Hypothalamus (tissue), 51 donors: Measurements from ENCODE around the gene FRMD1.
A peak's percentile ranks its signal among the peaks of the same experiment; 100 is the strongest.

Source experiments
- DNase-seq, 51 donors: peaks; one replicate each; lab custom pipeline; 2025; lab: John Stamatoyannopoulos, UW

FRMD1 gene

DNA sequence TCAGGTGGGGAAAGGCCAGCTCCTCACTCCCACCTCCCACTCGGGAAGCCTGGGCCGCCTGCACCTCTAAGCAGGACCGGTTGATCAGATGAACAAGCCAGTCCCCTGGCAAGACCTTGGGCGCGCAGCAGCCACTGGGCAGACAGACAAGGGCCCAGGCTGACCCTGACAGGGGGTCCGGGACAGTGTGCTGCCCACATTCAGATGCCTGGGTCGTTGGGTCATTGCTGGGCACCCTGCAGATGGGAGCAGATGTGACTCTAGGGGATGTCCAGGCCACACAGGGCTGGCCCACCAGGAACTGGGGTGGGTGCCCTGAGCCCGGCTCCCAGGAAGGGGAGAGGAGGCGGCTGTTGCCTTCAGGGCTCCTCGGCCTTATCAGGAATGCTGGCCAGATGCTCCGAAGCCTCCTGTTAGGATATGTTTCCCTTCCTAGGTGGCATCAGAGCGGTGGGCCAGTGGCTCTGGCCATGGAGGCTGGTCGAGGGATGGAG, 17.3 kb upstream of the FRMD1 start:
- no peak for DNase-seq

DNA sequence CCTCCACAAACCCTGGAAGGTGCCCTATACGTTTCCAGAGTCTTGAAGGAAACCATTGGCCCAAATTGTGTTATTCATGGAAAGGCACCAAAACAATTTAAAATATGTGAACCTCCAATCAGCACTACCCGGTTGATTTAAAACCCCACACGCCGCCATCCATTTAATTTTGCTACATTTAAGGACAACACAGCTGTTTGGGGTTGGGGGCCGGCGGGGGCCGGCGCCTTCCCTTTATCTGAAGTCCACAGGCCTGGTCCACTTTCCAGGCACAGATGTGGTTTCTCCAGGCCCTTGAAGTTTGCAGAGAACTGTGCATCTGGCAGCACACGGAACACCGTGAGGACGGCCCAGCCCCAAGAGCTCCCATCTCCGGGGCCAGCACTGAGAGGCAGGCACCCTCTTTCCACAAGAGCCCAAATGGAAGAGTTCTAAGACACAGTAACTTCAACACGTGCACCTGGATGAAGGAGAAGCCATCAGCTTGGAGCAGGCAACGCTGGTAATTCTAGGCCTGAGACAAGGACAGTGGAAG, 16.8 kb upstream of the FRMD1 start:
- DNase-seq = no peak

GRCh38 chr6:168095171-168095691, 16.2 kb upstream of the FRMD1 start:
- no peak for DNase-seq

DNA sequence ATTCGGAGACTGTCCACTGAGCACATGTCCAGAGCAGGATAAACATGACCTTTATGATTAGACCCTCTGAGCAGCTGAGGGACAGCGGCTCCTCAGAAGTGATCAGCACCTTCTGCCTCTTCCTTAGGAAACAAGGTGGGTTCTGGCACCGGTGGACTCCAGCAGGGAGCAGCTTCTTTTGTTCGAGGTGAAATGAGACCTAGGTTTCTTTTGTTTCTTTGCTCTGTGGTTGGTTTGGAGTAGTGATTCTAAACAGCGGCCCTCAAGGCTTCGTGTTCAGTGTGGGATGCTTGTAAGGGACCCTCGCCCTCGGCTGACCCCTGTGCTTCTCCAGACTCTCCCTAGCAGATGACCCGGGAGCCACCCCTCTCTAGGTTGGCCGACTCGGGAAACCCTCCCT, 14.6 kb upstream of the FRMD1 start:
- DNase-seq = no peak

- DNase-seq = no peak
Measured at GRCh38 chr6:168093071-168093505, 14.1 kb upstream of the FRMD1 start.

GRCh38 chr6:168092541-168092940, 13.5 kb upstream of the FRMD1 start:
- DNase-seq = no peak

DNA sequence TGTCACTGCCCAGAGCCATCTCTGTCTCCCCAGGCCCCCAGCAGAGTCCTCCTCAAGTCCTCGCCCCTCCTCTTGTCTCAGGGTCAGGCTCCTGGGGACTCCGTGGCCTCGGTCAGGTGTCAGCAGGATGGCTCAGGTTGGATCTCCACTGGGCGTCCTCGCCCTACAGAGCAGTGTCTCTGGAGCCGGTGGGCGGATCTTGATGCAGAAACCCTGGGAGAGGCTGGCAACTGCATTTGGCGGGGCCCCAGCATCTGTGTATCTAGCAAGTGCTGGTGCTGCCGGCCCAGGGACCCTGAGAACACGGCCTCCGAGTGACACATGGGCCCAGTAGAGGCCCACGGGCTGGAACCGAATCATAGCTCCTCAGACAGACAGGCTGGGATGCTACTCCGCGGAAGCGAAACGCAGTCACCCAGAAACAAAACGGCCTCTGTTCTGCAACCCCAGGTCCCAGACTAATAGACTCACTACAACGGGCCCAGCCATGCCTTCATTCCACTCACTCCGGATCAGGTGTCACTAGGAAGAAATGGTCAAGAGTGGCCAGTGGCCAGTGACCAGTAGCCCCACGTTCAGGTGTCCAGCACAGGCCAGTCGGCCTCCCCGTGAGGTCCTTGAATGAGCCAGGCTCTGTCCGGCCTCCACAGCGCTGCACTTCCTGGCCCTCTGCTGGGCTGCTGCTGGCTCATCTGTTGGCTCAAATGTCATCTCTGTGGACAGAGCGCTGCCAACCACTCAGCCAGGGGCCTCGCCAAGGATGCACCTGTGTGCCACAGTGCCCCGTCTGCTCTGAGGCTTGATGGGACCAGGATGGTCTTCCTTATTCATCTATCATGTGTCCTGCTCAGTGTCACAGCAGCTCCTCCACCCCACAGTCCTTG, 12.6 kb upstream of the FRMD1 start:
- DNase-seq = no peak

GRCh38 chr6:168090706-168091105, 11.7 kb upstream of the FRMD1 start:
- no peak for DNase-seq

DNA sequence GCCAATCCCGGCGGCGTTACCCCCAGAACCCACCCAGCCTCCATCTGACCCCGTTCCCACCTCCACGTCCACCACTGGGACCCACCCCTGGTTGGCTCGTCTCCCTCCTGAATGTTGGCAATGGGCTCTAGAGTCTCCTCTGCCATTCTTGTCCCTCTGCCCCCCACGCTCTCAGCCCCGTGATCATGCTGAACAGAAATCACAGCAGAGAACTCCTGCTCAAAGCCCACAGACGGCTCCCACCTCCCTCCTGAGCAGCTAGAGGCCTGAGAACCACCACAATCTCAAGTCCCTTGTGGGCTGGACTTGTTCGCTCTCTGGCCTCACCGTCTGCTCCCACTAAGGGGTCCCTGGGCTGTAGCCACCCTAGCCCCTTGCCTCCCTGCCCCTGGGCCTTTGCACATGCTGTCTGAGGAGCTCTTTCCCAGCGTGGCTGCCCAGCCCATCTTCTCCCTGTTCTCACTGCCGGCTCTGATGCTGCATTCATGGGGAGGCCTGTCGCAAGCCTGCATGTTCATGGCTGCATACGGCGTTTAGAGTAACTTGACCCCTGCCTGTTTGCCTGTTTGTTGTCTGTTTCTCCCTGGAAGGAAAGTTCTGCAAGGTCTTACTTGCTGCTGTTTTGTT, 11.2 kb upstream of the FRMD1 start:
- no peak for DNase-seq

- no peak for DNase-seq
Measured at GRCh38 chr6:168089186-168090063, 10.4 kb upstream of the FRMD1 start.

- peak in 5 of 51 donors; percentile 9 to 28 (median 10) for DNase-seq
Measured at GRCh38 chr6:168088161-168089053, 9.4 kb upstream of the FRMD1 start.

GRCh38 chr6:168087436-168088160, 8.6 kb upstream of the FRMD1 start:
- DNase-seq = no peak

DNA sequence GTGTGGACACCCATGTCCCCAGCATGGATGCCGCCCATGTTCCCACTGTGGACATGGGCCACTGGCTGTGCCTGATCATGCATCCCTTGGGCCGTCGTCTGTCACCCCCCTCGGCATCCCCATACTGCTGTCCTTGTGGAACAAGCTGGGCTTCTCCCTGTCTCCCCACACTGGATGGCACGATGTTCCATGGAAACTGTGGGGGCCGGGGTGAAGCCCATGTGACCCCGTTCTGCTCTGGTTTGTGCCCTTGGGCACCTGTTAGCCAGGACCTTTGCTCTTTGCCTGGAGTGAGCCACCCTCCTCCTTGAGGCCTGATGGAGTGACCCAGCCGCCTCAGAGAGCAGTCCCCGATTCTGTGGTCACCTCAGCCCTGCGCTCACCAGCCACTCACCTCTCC, 7.6 kb upstream of the FRMD1 start:
- no peak for DNase-seq

GRCh38 chr6:168086066-168086465, 7.1 kb upstream of the FRMD1 start:
- no peak for DNase-seq

GRCh38 chr6:168084465-168085160, 5.6 kb upstream of the FRMD1 start:
- DNase-seq = no peak

GRCh38 chr6:168083514-168083885, 4.5 kb upstream of the FRMD1 start:
- DNase-seq = no peak

GRCh38 chr6:168082860-168083513, 4.0 kb upstream of the FRMD1 start:
- no peak for DNase-seq
